NT2/D1 (cell line): ENCODE measurements around the gene ANTXR1.

Experiments
- DNase-seq: peaks from one replicate; pipeline ENCODE4 v3.0.0-alpha.2; 2011; ENCODE audit warnings: low read depth, low spot score
- H3K27me3 ChIP-seq: 2 replicates; pipeline ENCODE4 v1.6.0; 2011; ENCODE audit warnings: mild to moderate bottlenecking; ENCODE audit not compliant: insufficient read length, insufficient read depth
- H3K36me3 ChIP-seq: 2 replicates; pipeline ENCODE4 v1.6.1; 2011; ENCODE audit warnings: mild to moderate bottlenecking, low read length, mixed read lengths; ENCODE audit not compliant: insufficient read depth, insufficient read length
- H3K4me1 ChIP-seq: 2 replicates; pipeline ENCODE4 v1.5.1; 2011; ENCODE audit not compliant: insufficient read depth, insufficient read length
- H3K4me3 ChIP-seq: 2 replicates; pipeline ENCODE4 v1.5.1; 2011; ENCODE audit warnings: low read depth; ENCODE audit not compliant: insufficient read length
- H3K9ac ChIP-seq: 2 replicates; pipeline ENCODE4 v1.6.0; 2011; ENCODE audit warnings: low read depth; ENCODE audit not compliant: insufficient read length
- H3K9me3 ChIP-seq: 2 replicates; pipeline ENCODE4 v1.5.1; 2011; ENCODE audit warnings: mild to moderate bottlenecking, low read length; ENCODE audit not compliant: insufficient read depth
- SUZ12 ChIP-seq: IDR thresholded peaks from 2 replicates; pipeline ENCODE4 v1.6.1; 2011; ENCODE audit not compliant: insufficient read length, insufficient read depth; ENCODE audit errors: extremely low read depth
- YY1 ChIP-seq: IDR thresholded peaks from 2 replicates; pipeline ENCODE4 v1.6.1; 2011; ENCODE audit not compliant: insufficient read length, insufficient read depth
- ZNF274 ChIP-seq: IDR thresholded peaks from 2 replicates; pipeline ENCODE4 v1.6.1; 2011; ENCODE audit warnings: mild to moderate bottlenecking, low read depth, low read length

Gene ANTXR1

GRCh38 chr2:68974251-68974650 lies 38.7 kb upstream of the ANTXR1 start, which contains the start of gene GKN1:
GKN1 (plus strand) TSS chr2:68974636; CDS start chr2:68974678, 42 bp downstream.
- no peak within 1 kb of the TSS for H3K4me3 ChIP-seq

GRCh38 chr2:68974946-68975665 lies 37.9 kb upstream of the ANTXR1 start:
- Histone ChIP-seq H3K27me3 (no peaks in the 10 kb centered on the region), H3K9me3 (no peaks in the 10 kb centered on the region), H3K9ac (no peak overlapping the region), H3K4me3 (no peak overlapping the region), H3K4me1 (no peaks in the 10 kb centered on the region), H3K36me3 (no peaks in the 10 kb centered on the region)
- no peak for DNase-seq
- TF ChIP-seq SUZ12 (no peak), ZNF274 (no peak), YY1 (no peak)

More at GRCh38 chr2:68974251-68974650, 38.7 kb upstream of the ANTXR1 start, which contains the start of gene GKN1:
- no peak for TF ChIP-seq ZNF274
- no peak for TF ChIP-seq YY1
- no peak for TF ChIP-seq SUZ12
- no peak for DNase-seq
- H3K9me3 ChIP-seq = no peaks in the 10 kb centered on the region
- H3K36me3 ChIP-seq = no peaks in the 10 kb centered on the region
- H3K4me1 ChIP-seq = no peaks in the 10 kb centered on the region
- H3K9ac ChIP-seq = no peak within 1 kb of the TSS
- no peaks in the 10 kb centered on the region for H3K27me3 ChIP-seq

GRCh38 chr2:68975844-68976243 lies 37.1 kb upstream of the ANTXR1 start:
- no peaks in the 10 kb centered on the region for H3K36me3 ChIP-seq
- TF ChIP-seq SUZ12 = no peak
- TF ChIP-seq YY1 = no peak
- no peak for TF ChIP-seq ZNF274
- H3K9me3 ChIP-seq = no peaks in the 10 kb centered on the region
- no peaks in the 10 kb centered on the region for H3K27me3 ChIP-seq
- no peaks in the 10 kb centered on the region for H3K4me1 ChIP-seq
- H3K9ac ChIP-seq = no peak overlapping the region
- DNase-seq = no peak
- H3K4me3 ChIP-seq = no peak overlapping the region

- Histone ChIP-seq H3K4me3 (no peak overlapping the region), H3K9me3 (no peaks in the 10 kb centered on the region), H3K36me3 (no peaks in the 10 kb centered on the region), H3K9ac (no peak overlapping the region), H3K4me1 (no peaks in the 10 kb centered on the region), H3K27me3 (no peaks in the 10 kb centered on the region)
- TF ChIP-seq ZNF274 = no peak
- no peak for TF ChIP-seq YY1
- TF ChIP-seq SUZ12 = no peak
- no peak for DNase-seq
These were observed 35.5 kb upstream of the ANTXR1 start for GRCh38 chr2:68977453-68977852.

- Histone ChIP-seq H3K36me3 (no peaks in the 10 kb centered on the region), H3K9ac (no peak overlapping the region), H3K4me3 (no peak overlapping the region), H3K4me1 (no peaks in the 10 kb centered on the region), H3K9me3 (no peaks in the 10 kb centered on the region), H3K27me3 (no peaks in the 10 kb centered on the region)
- DNase-seq = no peak
- no peak for TF ChIP-seq SUZ12
- no peak for TF ChIP-seq ZNF274
- no peak for TF ChIP-seq YY1
These were observed 34.9 kb upstream of the ANTXR1 start for GRCh38 chr2:68978098-68978497.

GRCh38 chr2:68980956-68981355 lies 32.0 kb upstream of the ANTXR1 start:
- no peak for DNase-seq
- H3K36me3 ChIP-seq = no peaks in the 10 kb centered on the region
- TF ChIP-seq ZNF274 (no peak), YY1 (no peak), SUZ12 (no peak)

GRCh38 chr2:68987021-68987503 lies 25.9 kb upstream of the ANTXR1 start:
- no peaks in the 10 kb centered on the region for H3K36me3 ChIP-seq
- H3K27me3 ChIP-seq = no peaks in the 10 kb centered on the region
- H3K4me3 ChIP-seq = no peak overlapping the region
- no peaks in the 10 kb centered on the region for H3K9me3 ChIP-seq
- no peak overlapping the region for H3K9ac ChIP-seq
- no peak for DNase-seq
- H3K4me1 ChIP-seq = no peaks in the 10 kb centered on the region
- TF ChIP-seq SUZ12 (no peak), YY1 (no peak), ZNF274 (no peak)

More at GRCh38 chr2:68980956-68981355, 32.0 kb upstream of the ANTXR1 start:
- Histone ChIP-seq H3K4me3 (no peak overlapping the region), H3K27me3 (no peaks in the 10 kb centered on the region), H3K9me3 (no peaks in the 10 kb centered on the region), H3K9ac (no peak overlapping the region), H3K4me1 (no peaks in the 10 kb centered on the region)
